ENCODE data around the gene CFAP221.

The CFAP221 gene

GRCh38 chr2:119703526-119703925, 159.3 kb downstream of the CFAP221 start:
- no peak for DNase-seq

GRCh38 chr2:119704670-119705120, 160.4 kb downstream of the CFAP221 start:
- no peak for DNase-seq

GRCh38 chr2:119706221-119706620, 162.0 kb downstream of the CFAP221 start:
- DNase-seq = no peak
